ENCODE data around the gene VPS37B.

DNA sequence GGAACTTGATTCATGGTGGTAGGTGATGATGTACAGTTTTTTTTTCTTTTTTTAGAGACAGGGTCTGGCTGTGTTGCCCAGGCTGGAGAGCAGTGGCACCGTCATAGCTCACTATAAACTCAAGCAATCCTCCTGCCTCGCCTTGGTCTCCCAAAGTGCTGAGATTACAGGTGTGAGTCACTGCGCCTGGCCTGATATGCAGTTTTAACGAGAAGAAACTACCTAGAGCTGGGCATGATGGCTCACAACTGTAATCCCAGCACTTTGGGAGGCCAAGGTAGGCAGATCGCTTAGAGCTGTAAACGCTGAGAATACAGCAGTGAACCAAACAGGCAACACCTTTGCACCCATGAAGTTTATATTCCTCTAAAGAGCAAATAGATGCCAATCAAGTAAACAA lies 13.0 kb upstream of the VPS37B start:
- TF ChIP-seq, protein P1, sequence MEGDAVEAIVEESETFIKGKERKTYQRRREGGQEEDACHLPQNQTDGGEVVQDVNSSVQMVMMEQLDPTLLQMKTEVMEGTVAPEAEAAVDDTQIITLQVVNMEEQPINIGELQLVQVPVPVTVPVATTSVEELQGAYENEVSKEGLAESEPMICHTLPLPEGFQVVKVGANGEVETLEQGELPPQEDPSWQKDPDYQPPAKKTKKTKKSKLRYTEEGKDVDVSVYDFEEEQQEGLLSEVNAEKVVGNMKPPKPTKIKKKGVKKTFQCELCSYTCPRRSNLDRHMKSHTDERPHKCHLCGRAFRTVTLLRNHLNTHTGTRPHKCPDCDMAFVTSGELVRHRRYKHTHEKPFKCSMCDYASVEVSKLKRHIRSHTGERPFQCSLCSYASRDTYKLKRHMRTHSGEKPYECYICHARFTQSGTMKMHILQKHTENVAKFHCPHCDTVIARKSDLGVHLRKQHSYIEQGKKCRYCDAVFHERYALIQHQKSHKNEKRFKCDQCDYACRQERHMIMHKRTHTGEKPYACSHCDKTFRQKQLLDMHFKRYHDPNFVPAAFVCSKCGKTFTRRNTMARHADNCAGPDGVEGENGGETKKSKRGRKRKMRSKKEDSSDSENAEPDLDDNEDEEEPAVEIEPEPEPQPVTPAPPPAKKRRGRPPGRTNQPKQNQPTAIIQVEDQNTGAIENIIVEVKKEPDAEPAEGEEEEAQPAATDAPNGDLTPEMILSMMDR (IDR thresholded peaks at IDR 0.05): no peak
- TF ChIP-seq POLR2A (IDR thresholded peaks at IDR 0.05): no peak
